OCI-LY7 (cell line): ENCODE measurements around the gene NEK9.

ENCODE experiments used
- EZH2phosphoT487 ChIP-seq: fragments of 200-600 bp; sonication (generic); IDR thresholded peaks from 2 replicates; pipeline ENCODE4 v1.6.1; 2018; ENCODE audit warnings: low read depth, borderline replicate concordance, mild to moderate bottlenecking, mixed run types, antibody characterized with exemption, low read length, moderate library complexity, mixed read lengths
- TF ChIP-seq, protein P1 (sequence below): fragments of 200-600 bp; sonication (generic); conservative IDR thresholded peaks from 2 replicates; pipeline ENCODE4 v1.5.1; 2014; ENCODE audit warnings: mild to moderate bottlenecking, antibody characterized with exemption, low read length, moderate library complexity, mixed read lengths

DNA sequence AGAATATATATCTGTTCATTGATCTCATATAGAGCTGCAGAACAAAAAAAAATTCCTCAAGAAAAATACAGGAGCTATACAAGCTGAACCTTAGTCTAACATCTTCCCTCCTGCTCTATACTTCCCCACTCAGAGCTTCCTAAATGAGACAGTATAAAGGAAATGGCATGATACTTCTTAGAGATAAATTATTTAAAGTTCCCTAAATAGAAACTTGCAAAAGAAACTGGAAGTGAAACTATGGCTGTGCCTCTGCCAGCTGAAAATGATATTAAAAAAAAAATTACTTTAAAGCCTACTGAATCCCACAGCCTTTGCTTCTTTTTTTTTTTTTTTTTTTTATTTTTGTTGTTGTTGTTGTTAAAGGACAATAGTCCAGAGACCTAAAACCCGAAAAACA lies 11.6 kb upstream of the NEK9 start:
- TF ChIP-seq, protein P1, sequence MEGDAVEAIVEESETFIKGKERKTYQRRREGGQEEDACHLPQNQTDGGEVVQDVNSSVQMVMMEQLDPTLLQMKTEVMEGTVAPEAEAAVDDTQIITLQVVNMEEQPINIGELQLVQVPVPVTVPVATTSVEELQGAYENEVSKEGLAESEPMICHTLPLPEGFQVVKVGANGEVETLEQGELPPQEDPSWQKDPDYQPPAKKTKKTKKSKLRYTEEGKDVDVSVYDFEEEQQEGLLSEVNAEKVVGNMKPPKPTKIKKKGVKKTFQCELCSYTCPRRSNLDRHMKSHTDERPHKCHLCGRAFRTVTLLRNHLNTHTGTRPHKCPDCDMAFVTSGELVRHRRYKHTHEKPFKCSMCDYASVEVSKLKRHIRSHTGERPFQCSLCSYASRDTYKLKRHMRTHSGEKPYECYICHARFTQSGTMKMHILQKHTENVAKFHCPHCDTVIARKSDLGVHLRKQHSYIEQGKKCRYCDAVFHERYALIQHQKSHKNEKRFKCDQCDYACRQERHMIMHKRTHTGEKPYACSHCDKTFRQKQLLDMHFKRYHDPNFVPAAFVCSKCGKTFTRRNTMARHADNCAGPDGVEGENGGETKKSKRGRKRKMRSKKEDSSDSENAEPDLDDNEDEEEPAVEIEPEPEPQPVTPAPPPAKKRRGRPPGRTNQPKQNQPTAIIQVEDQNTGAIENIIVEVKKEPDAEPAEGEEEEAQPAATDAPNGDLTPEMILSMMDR = no peak
- TF ChIP-seq EZH2phosphoT487 = no peak
